Keratinocyte (primary cell): ENCODE measurements around the gene SMO. TPM values are rescaled to one million over a fixed set of nuclear protein-coding genes. Genes with fewer than 3 reads are reported as not detected.

Experiments used
- DNase-seq: peaks from one replicate; pipeline ENCODE4 v3.0.0-alpha.2; 2011; ENCODE audit warnings: low read depth, missing footprints, low spot score
- FAIRE-seq: peaks from 2 replicates; lab custom pipeline; 2011; peaks lifted over from hg19 to GRCh38; lab: Jason Lieb, UNC
- H2AFZ ChIP-seq: 2 replicates; pipeline ENCODE4 v1.6.0; 2012; ENCODE audit warnings: low read length, control low read depth, inconsistent platforms; ENCODE audit not compliant: control insufficient read depth
- H3K27ac ChIP-seq: 2 replicates; pipeline ENCODE4 v1.5.1; 2011; ENCODE audit warnings: low read length; ENCODE audit not compliant: control insufficient read depth, insufficient read depth
- H3K27me3 ChIP-seq: 3 replicates; pipeline ENCODE4 v1.6.0; 2011; ENCODE audit warnings: low read length; ENCODE audit not compliant: control insufficient read depth, insufficient read depth; ENCODE audit errors: extremely low read depth
- H3K36me3 ChIP-seq, 2 experiments: 2 replicates in 1 of 2; 3 replicates in 1 of 2; pipeline ENCODE4 v1.5.1; 2011; ENCODE audit warnings: low read length in 2 of 2, mild to moderate bottlenecking in 1 of 2; ENCODE audit not compliant: control insufficient read depth in 2 of 2, insufficient read depth in 2 of 2; ENCODE audit errors: extremely low read depth in 1 of 2
- H3K4me1 ChIP-seq: 3 replicates; pipeline ENCODE4 v1.5.1; 2011; ENCODE audit warnings: low read length; ENCODE audit not compliant: control insufficient read depth, insufficient read depth; ENCODE audit errors: extremely low read depth
- H3K4me2 ChIP-seq: 3 replicates; pipeline ENCODE4 v1.6.0; 2011; ENCODE audit warnings: low read depth, low read length; ENCODE audit not compliant: control insufficient read depth, insufficient read depth; ENCODE audit errors: extremely low read depth
- H3K4me3 ChIP-seq, 3 experiments: fragments of 200-600 bp in 1 of 3; sonication (generic) in 1 of 3; 2 replicates in 2 of 3; 3 replicates in 1 of 3; pipeline ENCODE4 v1.5.1; 2011 to 2016; ENCODE audit warnings: low read length in 3 of 3, mild to moderate bottlenecking in 3 of 3, control low read depth in 2 of 3, inconsistent platforms in 1 of 3, low read depth in 1 of 3, mixed read lengths in 1 of 3, mixed run types in 1 of 3, moderate library complexity in 1 of 3; ENCODE audit not compliant: control insufficient read depth in 2 of 3, insufficient read depth in 2 of 3; ENCODE audit errors: extremely low read depth in 1 of 3
- H3K79me2 ChIP-seq: 2 replicates; pipeline ENCODE4 v1.6.0; 2012; ENCODE audit warnings: low read length; ENCODE audit not compliant: control insufficient read depth, insufficient read depth
- H3K9ac ChIP-seq: 3 replicates; pipeline ENCODE4 v1.6.0; 2011; ENCODE audit warnings: low read length; ENCODE audit not compliant: control insufficient read depth, insufficient read depth; ENCODE audit errors: extremely low read depth
- H3K9me1 ChIP-seq: 3 replicates; pipeline ENCODE4 v1.6.0; 2011; ENCODE audit warnings: low read length; ENCODE audit not compliant: control insufficient read depth, insufficient read depth; ENCODE audit errors: extremely low read depth
- H3K9me3 ChIP-seq: 2 replicates; pipeline ENCODE4 v1.5.1; 2012; ENCODE audit warnings: low read depth, low read length; ENCODE audit not compliant: control insufficient read depth
- H4K20me1 ChIP-seq: 3 replicates; pipeline ENCODE4 v1.6.0; 2011; ENCODE audit warnings: low read length; ENCODE audit not compliant: control insufficient read depth, insufficient read depth; ENCODE audit errors: extremely low read depth
- CTCF ChIP-seq, 3 experiments: IDR thresholded peaks in 1 of 3; conservative IDR thresholded peaks in 1 of 3; optimal IDR thresholded peaks in 1 of 3; 2 replicates in 2 of 3; 3 replicates in 1 of 3; pipeline versions ENCODE3 to v1.5.1; 2011; ENCODE audit warnings: low read length in 3 of 3, mild to moderate bottlenecking in 3 of 3, moderate library complexity in 2 of 3, control low read depth in 1 of 3, inconsistent platforms in 1 of 3; ENCODE audit not compliant: insufficient read depth in 2 of 3; ENCODE audit errors: extremely low read depth in 1 of 3
- EZH2 ChIP-seq: IDR thresholded peaks from one replicate; pipeline ENCODE4 v1.6.1; 2012; ENCODE audit warnings: inconsistent platforms, mild to moderate bottlenecking, low read length, moderate library complexity
- dilution Hi-C: fragments of 300-500 bp; cut with MboI; formaldehyde crosslinking; loops from one replicate; pipeline ENCODE4 v1.7.0; 2020; ENCODE audit warnings: low sequenced_read_pairs; ENCODE audit not compliant: extremely low pct_ligation_motif_present
- polyA plus RNA-seq, 5 experiments: library from polyadenylated mRNA; depleted of rRNA in 3 of 5; stranded (reverse) in 3 of 5; stranded (forward) in 1 of 5; unstranded in 1 of 5; fragments of >200 nt; gene quantifications; 1 replicate in 1 of 5; 2 replicates in 3 of 5; 3 replicates in 1 of 5; pipeline versions ENCODE4 v1.2.1 to v1.2.3, GENCODE V29; 2011 to 2012; ENCODE audit warnings: missing spikeins in 2 of 5, low read depth in 1 of 5, low replicate concordance in 1 of 5

SMO gene
- polyA plus RNA-seq, 1 donor (not counting 4 experiments of a cell fraction or from before 2014, with no cell fraction given) = 3.9 TPM

GRCh38 chr7:129244220-129244619 is 55.8 kb downstream of the SMO start:
- dilution Hi-C loops = no loop called here

GRCh38 chr7:129245533-129245932 is 57.1 kb downstream of the SMO start:
- Histone ChIP-seq H3K9ac (no peak overlapping the region), H3K36me3 (no peaks in the 10 kb centered on the region), H3K4me1 (peaks cover 1% of the 10 kb centered on the region), H3K27ac (no peak overlapping the region), H3K79me2 (peaks cover 18% of the 10 kb centered on the region), H2AFZ (no peak overlapping the region), H3K9me3 (no peaks in the 10 kb centered on the region), H3K9me1 (no peaks in the 10 kb centered on the region), H3K4me3 (no peak overlapping the region), H3K4me2 (no peak overlapping the region), H3K27me3 (no peaks in the 10 kb centered on the region), H4K20me1 (no peaks in the 10 kb centered on the region)
- FAIRE-seq (no peak), DNase-seq (no peak)
- dilution Hi-C loops = no loop called here
- no peak for TF ChIP-seq CTCF (optimal IDR thresholded peaks at IDR 0.05 in 1 of 3, IDR thresholded peaks at IDR 0.05 in 1 of 3, conservative IDR thresholded peaks at IDR 0.05 in 1 of 3; ENCODE audit: extremely low read depth in 1 of 3, insufficient read depth in 2 of 3, low read length in 3 of 3)
- no peak for TF ChIP-seq EZH2

More at GRCh38 chr7:129244220-129244619, 55.8 kb downstream of the SMO start:
- H3K4me1 ChIP-seq = peaks cover 4% of the 10 kb centered on the region
- no peak overlapping the region for H3K4me3 ChIP-seq
- no peaks in the 10 kb centered on the region for H3K27me3 ChIP-seq
- H3K36me3 ChIP-seq = no peaks in the 10 kb centered on the region
- peaks cover 15% of the 10 kb centered on the region for H3K79me2 ChIP-seq
- TF ChIP-seq CTCF (optimal IDR thresholded peaks at IDR 0.05 in 1 of 3, IDR thresholded peaks at IDR 0.05 in 1 of 3, conservative IDR thresholded peaks at IDR 0.05 in 1 of 3; ENCODE audit: extremely low read depth in 1 of 3, insufficient read depth in 2 of 3, low read length in 3 of 3) = no peak
- TF ChIP-seq EZH2 = no peak
- H3K9me1 ChIP-seq = no peaks in the 10 kb centered on the region
- no peaks in the 10 kb centered on the region for H4K20me1 ChIP-seq
- H3K27ac ChIP-seq = no peak overlapping the region
- no peak overlapping the region for H2AFZ ChIP-seq
- no peak for DNase-seq
- FAIRE-seq = no peak
- H3K9me3 ChIP-seq = no peaks in the 10 kb centered on the region
- H3K4me2 ChIP-seq = no peak overlapping the region
- no peak overlapping the region for H3K9ac ChIP-seq
